Stimulated activated naive CD8-positive, alpha-beta T cell treated with anti-CD3 and anti-CD28 coated beads, Interleukin-15, amount 100 ng/mL, for 72 hours (primary cell): ENCODE data around the gene RBFOX2.
A peak's percentile ranks its signal among the peaks of the same experiment; 100 is the strongest.
"Not testable (repeated sequence)": the region's sequence is repeated elsewhere in the genome, so short reads cannot be mapped to it uniquely, and the experiment has no call there.

Source experiments
- ATAC-seq: fragments of 150-1000 bp; cut with Tn5 transposase; 2 replicates; pipeline ENCODE4 v1.10.0; 2021; ENCODE audit warnings: mild to moderate bottlenecking, moderate library complexity
- DNase-seq, 2 donors: peaks; one replicate each; pipeline ENCODE4 v3.0.0; 2021 to 2022
- H3K27ac Mint-ChIP-seq, 2 donors: one replicate each; pipeline ENCODE4 v1.8.0; 2022; ENCODE audit warnings: mild to moderate bottlenecking in 2 of 2, mixed read lengths in 2 of 2, moderate library complexity in 2 of 2
- H3K27me3 Mint-ChIP-seq: one replicate; pipeline ENCODE4 v1.8.0; 2022; ENCODE audit warnings: mixed read lengths
- H3K4me1 Mint-ChIP-seq: one replicate; pipeline ENCODE4 v1.8.0; 2022; ENCODE audit warnings: mild to moderate bottlenecking, mixed read lengths
- H3K4me3 Mint-ChIP-seq, 2 donors: one replicate each; pipeline ENCODE4 v1.8.0; 2022; ENCODE audit warnings: mild to moderate bottlenecking in 2 of 2, mixed read lengths in 2 of 2, moderate library complexity in 1 of 2
- H3K9me3 Mint-ChIP-seq, 2 donors: one replicate each; pipeline ENCODE4 v1.8.0; 2022; ENCODE audit warnings: mixed read lengths in 2 of 2

RBFOX2 gene

GRCh38 chr22:35727436-35727835 is 301.2 kb downstream of the RBFOX2 start:
- Mint-ChIP-seq H3K4me1 (no peaks in the 10 kb centered on the region), H3K4me3 (no peak overlapping the region), H3K27ac (no peak overlapping the region), H3K27me3 (no peaks in the 10 kb centered on the region), H3K9me3 (no peaks in the 10 kb centered on the region)
- ATAC-seq (no peak), DNase-seq (no peak)

- Mint-ChIP-seq H3K9me3 (no peaks in the 10 kb centered on the region), H3K4me1 (no peaks in the 10 kb centered on the region), H3K27me3 (no peaks in the 10 kb centered on the region), H3K27ac (no peak overlapping the region), H3K4me3 (no peak overlapping the region)
- DNase-seq = no peak
- ATAC-seq = no peak
Measured at GRCh38 chr22:35726933-35727332, 301.7 kb downstream of the RBFOX2 start.

- DNase-seq = no peak
- no peak for ATAC-seq
- no peak overlapping the region for H3K27ac Mint-ChIP-seq
- H3K27me3 Mint-ChIP-seq = no peaks in the 10 kb centered on the region
- no peaks in the 10 kb centered on the region for H3K4me1 Mint-ChIP-seq
- H3K4me3 Mint-ChIP-seq = no peak overlapping the region
- no peaks in the 10 kb centered on the region for H3K9me3 Mint-ChIP-seq
Measured at GRCh38 chr22:35726398-35726797, 302.2 kb downstream of the RBFOX2 start.

GRCh38 chr22:35725521-35725920 is 303.1 kb downstream of the RBFOX2 start:
- H3K27ac Mint-ChIP-seq = no peak overlapping the region
- no peak for DNase-seq
- ATAC-seq = no peak

GRCh38 chr22:35721960-35722359 is 306.7 kb downstream of the RBFOX2 start:
- H3K4me1 Mint-ChIP-seq = no peaks in the 10 kb centered on the region
- ATAC-seq (no peak), DNase-seq (no peak)
- no peaks in the 10 kb centered on the region for H3K9me3 Mint-ChIP-seq
- no peak overlapping the region for H3K4me3 Mint-ChIP-seq
- H3K27ac Mint-ChIP-seq = no peak overlapping the region
- no peaks in the 10 kb centered on the region for H3K27me3 Mint-ChIP-seq

More at GRCh38 chr22:35725521-35725920, 303.1 kb downstream of the RBFOX2 start:
- Mint-ChIP-seq H3K27me3 (no peaks in the 10 kb centered on the region), H3K4me1 (no peaks in the 10 kb centered on the region), H3K4me3 (no peak overlapping the region), H3K9me3 (no peaks in the 10 kb centered on the region)

- H3K27ac Mint-ChIP-seq = no peak overlapping the region
- H3K4me1 Mint-ChIP-seq = no peaks in the 10 kb centered on the region
- no peaks in the 10 kb centered on the region for H3K9me3 Mint-ChIP-seq
- no peaks in the 10 kb centered on the region for H3K27me3 Mint-ChIP-seq
- H3K4me3 Mint-ChIP-seq = no peak overlapping the region
- ATAC-seq (no peak), DNase-seq (no peak)
Measured at GRCh38 chr22:35719212-35719875, 309.3 kb downstream of the RBFOX2 start.

- no peak for ATAC-seq
- Mint-ChIP-seq H3K4me1 (no peaks in the 10 kb centered on the region), H3K4me3 (no peak within 1 kb of the TSS), H3K27ac (no peak within 1 kb of the TSS), H3K9me3 (peaks cover 10 to 13% of the 10 kb centered on the region in 2 donors), H3K27me3 (no peaks in the 10 kb centered on the region)
- no peak for DNase-seq
Measured at GRCh38 chr22:35717572-35717971, 311.1 kb downstream of the RBFOX2 start, which contains the start of gene APOL5. APOL5 (plus strand) TSS chr22:35717872; CDS start chr22:35717872, 0 bp downstream.

GRCh38 chr22:35712672-35713071 is 316.0 kb downstream of the RBFOX2 start:
- Mint-ChIP-seq H3K4me1 (no peaks in the 10 kb centered on the region), H3K9me3 (peaks cover 10 to 14% of the 10 kb centered on the region in 2 donors), H3K27me3 (no peaks in the 10 kb centered on the region), H3K27ac (no peak overlapping the region), H3K4me3 (no peak overlapping the region)
- no peak for DNase-seq
- ATAC-seq = no peak

GRCh38 chr22:35711336-35711735 is 317.3 kb downstream of the RBFOX2 start:
- no peaks in the 10 kb centered on the region for H3K27me3 Mint-ChIP-seq
- ATAC-seq (no peak), DNase-seq (no peak)
- no peak overlapping the region for H3K4me3 Mint-ChIP-seq
- no peaks in the 10 kb centered on the region for H3K4me1 Mint-ChIP-seq
- peaks cover 10 to 14% of the 10 kb centered on the region in 2 donors for H3K9me3 Mint-ChIP-seq
- H3K27ac Mint-ChIP-seq = no peak overlapping the region

GRCh38 chr22:35708917-35709316 is 319.7 kb downstream of the RBFOX2 start:
- peaks cover 10 to 14% of the 10 kb centered on the region in 2 donors for H3K9me3 Mint-ChIP-seq
- no peak for ATAC-seq
- H3K4me1 Mint-ChIP-seq = no peaks in the 10 kb centered on the region
- no peaks in the 10 kb centered on the region for H3K27me3 Mint-ChIP-seq
- H3K4me3 Mint-ChIP-seq = no peak overlapping the region
- no peak overlapping the region for H3K27ac Mint-ChIP-seq
- DNase-seq = no peak

GRCh38 chr22:35708453-35708852 is 320.2 kb downstream of the RBFOX2 start:
- H3K4me1 Mint-ChIP-seq = no peaks in the 10 kb centered on the region
- no peak overlapping the region for H3K4me3 Mint-ChIP-seq
- H3K27ac Mint-ChIP-seq = no peak overlapping the region
- DNase-seq = no peak
- no peak for ATAC-seq
- no peaks in the 10 kb centered on the region for H3K27me3 Mint-ChIP-seq
- peaks cover 9% of the 10 kb centered on the region in 2 donors for H3K9me3 Mint-ChIP-seq

- Mint-ChIP-seq H3K27me3 (no peaks in the 10 kb centered on the region), H3K4me3 (no peak overlapping the region), H3K27ac (no peak overlapping the region), H3K4me1 (no peaks in the 10 kb centered on the region), H3K9me3 (no peaks in the 10 kb centered on the region)
- DNase-seq (no peak), ATAC-seq (no peak)
Measured at GRCh38 chr22:35705141-35705540, 323.5 kb downstream of the RBFOX2 start.

GRCh38 chr22:35703861-35704584 is 324.6 kb downstream of the RBFOX2 start:
- ATAC-seq (no peak), DNase-seq (no peak)
- no peaks in the 10 kb centered on the region for H3K4me1 Mint-ChIP-seq
- H3K9me3 Mint-ChIP-seq = no peaks in the 10 kb centered on the region
- H3K27ac Mint-ChIP-seq = peak overlapping the region in 1 of 2 donors; percentile 13
- no peak overlapping the region for H3K4me3 Mint-ChIP-seq
- no peaks in the 10 kb centered on the region for H3K27me3 Mint-ChIP-seq

GRCh38 chr22:35699852-35700251 is 328.8 kb downstream of the RBFOX2 start:
- not testable (repeated sequence) for DNase-seq, H3K9me3 Mint-ChIP-seq, H3K4me3 Mint-ChIP-seq, H3K4me1 Mint-ChIP-seq, H3K27ac Mint-ChIP-seq, H3K27me3 Mint-ChIP-seq
- peak; percentile 70 for ATAC-seq

GRCh38 chr22:35697142-35697541 is 331.5 kb downstream of the RBFOX2 start:
- ATAC-seq (peak; percentile 57), DNase-seq (peak; percentile 34 to 54)
- H3K27ac Mint-ChIP-seq = no peak overlapping the region
- no peak overlapping the region for H3K4me3 Mint-ChIP-seq
- no peaks in the 10 kb centered on the region for H3K9me3 Mint-ChIP-seq
- no peaks in the 10 kb centered on the region for H3K4me1 Mint-ChIP-seq
- no peaks in the 10 kb centered on the region for H3K27me3 Mint-ChIP-seq

- Mint-ChIP-seq H3K4me1 (no peaks in the 10 kb centered on the region), H3K27me3 (no peaks in the 10 kb centered on the region), H3K9me3 (no peaks in the 10 kb centered on the region), H3K4me3 (no peak overlapping the region), H3K27ac (no peak overlapping the region)
- no peak for DNase-seq
- no peak for ATAC-seq
Measured at GRCh38 chr22:35695202-35695601, 333.4 kb downstream of the RBFOX2 start.
